DND-41 (cell line): Measurements from ENCODE around the gene PLA1A.

Experiments
- ATAC-seq: fragments of 200-7000 bp; cut with Tn5 transposase; 3 replicates; pipeline ENCODE4 v1.9.1; 2021; ENCODE audit warnings: low read depth; ENCODE audit not compliant: insufficient read depth
- DNase-seq: peaks from one replicate; pipeline ENCODE4 v3.0.0-alpha.2; 2020
- H2AFZ ChIP-seq: 2 replicates; pipeline ENCODE4 v1.6.0; 2012; ENCODE audit warnings: low read depth, low read length
- H3K27ac ChIP-seq: 2 replicates; pipeline ENCODE4 v1.5.1; 2012; ENCODE audit warnings: low read length, inconsistent platforms
- H3K27me3 ChIP-seq: fragments of 200-600 bp; sonication (generic); 2 replicates; pipeline ENCODE4 v1.6.0; 2012; ENCODE audit warnings: low read length, mild to moderate bottlenecking, inconsistent platforms; ENCODE audit not compliant: insufficient read depth, poor library complexity
- H3K36me3 ChIP-seq: 2 replicates; pipeline ENCODE4 v1.5.1; 2012; ENCODE audit warnings: low read length, inconsistent platforms; ENCODE audit not compliant: insufficient read depth
- H3K4me1 ChIP-seq: 2 replicates; pipeline ENCODE4 v1.5.1; 2012; ENCODE audit warnings: mild to moderate bottlenecking, low read length; ENCODE audit not compliant: insufficient read depth
- H3K4me2 ChIP-seq: 2 replicates; pipeline ENCODE4 v1.6.0; 2012; ENCODE audit warnings: mild to moderate bottlenecking, moderate library complexity, low read length, inconsistent platforms; ENCODE audit not compliant: insufficient read depth
- H3K4me3 ChIP-seq, 2 experiments: fragments of 200-600 bp in 1 of 2; shearing (Covaris generic) in 1 of 2; 2 replicates each; pipeline ENCODE4 v1.5.1; 2012 to 2016; ENCODE audit warnings: inconsistent platforms in 2 of 2, low read length in 2 of 2, mild to moderate bottlenecking in 2 of 2, low read depth in 1 of 2, moderate library complexity in 1 of 2
- H3K79me2 ChIP-seq: 2 replicates; pipeline ENCODE4 v1.6.0; 2012; ENCODE audit warnings: low read length, inconsistent platforms; ENCODE audit not compliant: insufficient read depth
- H3K9ac ChIP-seq: 2 replicates; pipeline ENCODE4 v1.6.0; 2012; ENCODE audit warnings: low read depth, mild to moderate bottlenecking, inconsistent platforms, low read length, moderate library complexity
- H3K9me3 ChIP-seq: 2 replicates; pipeline ENCODE4 v1.5.1; 2012; ENCODE audit warnings: low read length, moderate library complexity, mild to moderate bottlenecking, inconsistent platforms; ENCODE audit not compliant: insufficient read depth, severe bottlenecking
- H4K20me1 ChIP-seq: 2 replicates; pipeline ENCODE4 v1.6.0; 2012; ENCODE audit warnings: low read length; ENCODE audit not compliant: insufficient read depth
- EZH2 ChIP-seq: IDR thresholded peaks from 3 replicates; pipeline ENCODE4 v1.6.1; 2012; ENCODE audit warnings: borderline replicate concordance, low read depth, mild to moderate bottlenecking, moderate library complexity, low read length, inconsistent platforms; ENCODE audit not compliant: severe bottlenecking
- TF ChIP-seq, protein P1 (sequence below): IDR thresholded peaks from 2 replicates; pipeline ENCODE4 v1.5.1; 2012; ENCODE audit warnings: borderline replicate concordance, low read length, moderate library complexity, mild to moderate bottlenecking; ENCODE audit not compliant: poor library complexity, severe bottlenecking; ENCODE audit errors: extremely low read depth

Gene PLA1A

DNA sequence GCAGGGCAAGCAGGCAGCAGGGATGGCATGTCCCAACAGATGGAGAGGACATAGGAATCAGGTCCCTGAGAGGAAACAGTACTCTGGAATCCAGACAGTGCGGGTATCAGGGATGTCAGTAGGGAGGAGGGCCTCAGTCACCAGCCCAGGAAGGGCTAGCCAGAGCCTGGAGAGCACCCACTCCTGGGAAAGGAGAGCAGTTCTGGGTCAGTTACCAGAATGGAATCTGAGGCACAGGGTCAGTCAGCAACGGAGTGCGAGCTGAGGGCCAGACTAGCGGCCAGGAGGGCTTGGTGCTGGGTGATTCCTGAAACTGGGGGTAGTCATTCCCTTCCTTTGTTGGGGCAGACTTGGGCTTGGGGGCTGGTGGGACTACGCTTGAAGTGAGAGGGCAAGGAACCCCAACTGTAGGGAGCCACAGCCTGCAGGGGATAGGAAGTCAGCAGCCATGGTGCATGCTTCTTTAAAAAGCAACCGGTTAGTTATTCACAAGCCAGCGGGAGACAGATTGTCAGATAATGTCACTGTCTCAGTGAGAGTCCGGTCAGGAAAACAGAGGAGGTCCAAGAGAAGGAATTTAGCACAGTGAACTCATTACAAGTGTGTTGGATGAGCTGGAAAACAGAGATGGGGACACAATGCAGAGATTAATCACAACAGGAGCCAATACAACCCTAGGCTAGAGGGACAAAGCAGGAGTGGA, 27.9 kb downstream of the PLA1A start:
- no peak overlapping the region for H3K27ac ChIP-seq
- no peak for ATAC-seq

DNA sequence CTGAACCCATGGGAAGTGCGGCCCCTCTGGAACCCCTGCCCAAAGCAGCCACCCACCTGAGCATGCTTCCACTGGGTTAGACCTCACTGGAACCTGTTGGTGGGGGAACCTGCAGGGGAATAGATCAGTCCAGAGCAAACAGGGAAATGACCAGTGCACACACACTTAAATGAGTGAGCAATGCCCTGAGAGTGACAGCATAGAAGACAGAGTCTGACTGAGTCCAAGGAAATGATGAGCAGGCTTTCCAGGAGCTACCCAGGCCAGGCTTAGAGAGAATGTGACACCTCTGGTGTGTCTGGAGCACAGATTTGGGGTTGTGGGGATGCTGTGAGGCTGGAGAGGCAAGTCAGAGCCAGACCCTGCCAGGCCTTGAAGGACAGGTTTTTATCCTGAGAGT, 28.5 kb downstream of the PLA1A start:
- no peaks in the 10 kb centered on the region for H3K79me2 ChIP-seq
- H3K9me3 ChIP-seq = no peaks in the 10 kb centered on the region
- ATAC-seq (no peak), DNase-seq (no peak)
- H3K27ac ChIP-seq = no peak overlapping the region
- TF ChIP-seq, protein P1, sequence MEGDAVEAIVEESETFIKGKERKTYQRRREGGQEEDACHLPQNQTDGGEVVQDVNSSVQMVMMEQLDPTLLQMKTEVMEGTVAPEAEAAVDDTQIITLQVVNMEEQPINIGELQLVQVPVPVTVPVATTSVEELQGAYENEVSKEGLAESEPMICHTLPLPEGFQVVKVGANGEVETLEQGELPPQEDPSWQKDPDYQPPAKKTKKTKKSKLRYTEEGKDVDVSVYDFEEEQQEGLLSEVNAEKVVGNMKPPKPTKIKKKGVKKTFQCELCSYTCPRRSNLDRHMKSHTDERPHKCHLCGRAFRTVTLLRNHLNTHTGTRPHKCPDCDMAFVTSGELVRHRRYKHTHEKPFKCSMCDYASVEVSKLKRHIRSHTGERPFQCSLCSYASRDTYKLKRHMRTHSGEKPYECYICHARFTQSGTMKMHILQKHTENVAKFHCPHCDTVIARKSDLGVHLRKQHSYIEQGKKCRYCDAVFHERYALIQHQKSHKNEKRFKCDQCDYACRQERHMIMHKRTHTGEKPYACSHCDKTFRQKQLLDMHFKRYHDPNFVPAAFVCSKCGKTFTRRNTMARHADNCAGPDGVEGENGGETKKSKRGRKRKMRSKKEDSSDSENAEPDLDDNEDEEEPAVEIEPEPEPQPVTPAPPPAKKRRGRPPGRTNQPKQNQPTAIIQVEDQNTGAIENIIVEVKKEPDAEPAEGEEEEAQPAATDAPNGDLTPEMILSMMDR = no peak
- TF ChIP-seq EZH2 = no peak
- no peak overlapping the region for H3K4me2 ChIP-seq
- no peak overlapping the region for H2AFZ ChIP-seq
- no peaks in the 10 kb centered on the region for H3K4me1 ChIP-seq
- H3K4me3 ChIP-seq = no peak overlapping the region
- H3K36me3 ChIP-seq = no peaks in the 10 kb centered on the region
- H3K27me3 ChIP-seq = peaks cover 4% of the 10 kb centered on the region
- H4K20me1 ChIP-seq = no peaks in the 10 kb centered on the region
- H3K9ac ChIP-seq = no peak overlapping the region

More for the DNA sequence above, 27.9 kb downstream of the PLA1A start:
- Histone ChIP-seq H3K79me2 (no peaks in the 10 kb centered on the region), H3K9ac (no peak overlapping the region), H3K27me3 (peaks cover 4% of the 10 kb centered on the region), H2AFZ (no peak overlapping the region), H3K36me3 (no peaks in the 10 kb centered on the region), H3K9me3 (no peaks in the 10 kb centered on the region), H4K20me1 (no peaks in the 10 kb centered on the region), H3K4me3 (no peak overlapping the region), H3K4me1 (no peaks in the 10 kb centered on the region), H3K4me2 (no peak overlapping the region)
- DNase-seq = no peak
- no peak for TF ChIP-seq EZH2
- TF ChIP-seq, protein P1 = no peak

DNA sequence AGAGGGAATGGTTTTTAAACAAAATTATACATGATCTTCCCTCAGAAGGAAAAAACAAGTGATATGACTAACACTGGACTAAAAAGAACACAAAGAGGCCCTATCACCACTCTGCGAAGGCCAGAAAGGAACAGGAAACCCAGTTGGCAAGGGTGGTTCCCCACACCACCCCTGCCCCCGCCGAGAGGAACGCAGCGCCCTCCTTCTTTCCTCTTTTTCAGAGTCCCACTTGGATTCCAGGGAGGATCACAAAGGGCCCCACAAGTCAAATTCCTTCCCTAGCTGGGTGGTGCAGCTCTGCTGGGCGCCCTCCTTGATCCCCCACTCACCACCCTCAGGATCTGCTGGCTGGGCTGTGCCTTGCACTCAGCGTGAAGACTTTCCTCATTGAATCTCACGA, 29.8 kb downstream of the PLA1A start:
- no peaks in the 10 kb centered on the region for H4K20me1 ChIP-seq
- peaks cover 4% of the 10 kb centered on the region for H3K27me3 ChIP-seq
- no peaks in the 10 kb centered on the region for H3K4me1 ChIP-seq
- H3K9me3 ChIP-seq = no peaks in the 10 kb centered on the region
- H2AFZ ChIP-seq = no peak overlapping the region
- TF ChIP-seq, protein P1 = no peak
- no peak for TF ChIP-seq EZH2
- no peak overlapping the region for H3K4me2 ChIP-seq
- no peak for ATAC-seq
- no peak for DNase-seq
- H3K79me2 ChIP-seq = no peaks in the 10 kb centered on the region
- no peak overlapping the region for H3K27ac ChIP-seq
- no peak overlapping the region for H3K4me3 ChIP-seq
- no peaks in the 10 kb centered on the region for H3K36me3 ChIP-seq
- H3K9ac ChIP-seq = no peak overlapping the region
